Astrocyte of the spinal cord (primary cell): ENCODE results near the gene HEATR1.

Experiments
- DNase-seq: peaks from one replicate; pipeline ENCODE4 v3.0.0; 2011; ENCODE audit warnings: low read depth, low spot score
- H3K4me3 ChIP-seq: 2 replicates; pipeline ENCODE4 v1.5.1; 2011; ENCODE audit warnings: low read depth, mild to moderate bottlenecking, low read length, moderate library complexity
- CTCF ChIP-seq: IDR thresholded peaks from 2 replicates; pipeline ENCODE4 v1.5.1; 2012; ENCODE audit warnings: low read depth, mild to moderate bottlenecking, low read length, inconsistent platforms
- in situ Hi-C: cut with HindIII; loops from 2 replicates; pipeline ENCODE4 v1.10.0; 2017; ENCODE audit warnings: low sequenced_read_pairs

The HEATR1 gene

GRCh38 chr1:236543065-236543669 is 61.1 kb downstream of the HEATR1 start:
- TF ChIP-seq CTCF, result peak; percentile 19
- no peak overlapping the region for H3K4me3 ChIP-seq
- DNase-seq, result no peak
- in situ Hi-C loops, result no loop called here

GRCh38 chr1:236541710-236542109 is 62.6 kb downstream of the HEATR1 start:
- DNase-seq, result no peak
- H3K4me3 ChIP-seq, result no peak overlapping the region
- in situ Hi-C loops, result no loop called here
- TF ChIP-seq CTCF, result no peak

DNA sequence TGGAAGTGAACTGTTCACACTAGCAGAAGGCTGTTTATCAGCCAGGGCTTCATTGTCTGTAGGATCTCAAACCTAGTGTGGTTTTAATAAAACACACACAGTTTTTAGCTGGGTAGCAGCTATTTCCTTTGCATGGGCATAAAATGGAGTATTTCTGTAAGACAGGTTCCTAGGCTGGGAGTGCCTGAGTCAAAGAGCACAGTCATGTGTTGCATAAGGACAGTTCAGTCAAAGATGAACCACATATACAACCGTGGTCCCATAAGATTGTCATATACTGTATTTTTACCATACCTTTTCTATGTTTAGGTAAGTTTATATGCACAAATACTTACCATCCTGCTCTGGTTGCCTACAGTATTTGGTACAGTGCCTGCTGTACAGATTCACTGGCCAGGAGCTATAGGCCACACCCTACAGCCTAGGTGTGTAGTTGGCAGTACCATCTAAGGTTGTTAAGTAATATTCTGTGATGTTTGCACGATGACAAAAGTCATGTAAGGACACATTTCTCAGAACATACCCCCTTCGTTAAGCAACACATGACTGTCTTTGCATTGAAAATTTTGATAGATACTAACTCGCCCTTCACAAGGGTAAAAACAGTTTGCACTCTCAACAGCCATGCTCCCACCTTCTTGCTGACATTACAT is 63.4 kb downstream of the HEATR1 start:
- no peak for DNase-seq
- TF ChIP-seq CTCF, result no peak
- in situ Hi-C loops, result no loop called here
- H3K4me3 ChIP-seq, result no peak overlapping the region

GRCh38 chr1:236536540-236536939 is 67.8 kb downstream of the HEATR1 start:
- no peak overlapping the region for H3K4me3 ChIP-seq
- in situ Hi-C loops, result no loop called here
- TF ChIP-seq CTCF, result no peak
- no peak for DNase-seq

DNA sequence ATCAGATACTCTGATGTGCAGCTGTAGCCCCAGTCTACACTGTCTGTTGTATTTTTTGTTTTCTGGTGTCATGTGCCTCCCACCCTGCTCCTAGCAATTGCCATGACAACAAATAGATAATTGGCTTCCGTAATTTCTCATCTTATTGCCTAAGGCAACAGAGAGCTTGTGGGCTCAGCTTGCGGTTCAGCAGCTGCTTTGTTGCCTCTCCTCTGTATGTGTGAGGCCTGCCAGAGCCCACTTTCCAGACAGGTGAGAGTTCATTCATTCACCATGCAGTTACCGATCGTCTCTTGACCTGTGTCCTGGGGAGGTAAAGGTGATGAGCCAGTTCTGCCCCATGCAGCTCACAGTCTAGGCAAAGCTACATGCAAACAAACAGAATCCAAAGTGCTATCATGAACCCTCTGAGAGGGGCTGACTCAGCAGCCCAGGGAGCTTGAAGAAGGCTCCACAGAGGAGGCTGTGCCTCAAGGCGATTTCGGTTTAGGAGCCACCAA is 68.6 kb downstream of the HEATR1 start:
- in situ Hi-C loops, result no loop called here
- no peak overlapping the region for H3K4me3 ChIP-seq
- no peak for TF ChIP-seq CTCF
- DNase-seq, result no peak

- DNase-seq, result no peak
- TF ChIP-seq CTCF, result no peak
- in situ Hi-C loops, result no loop called here
Observed at GRCh38 chr1:236535190-236535589, 69.1 kb downstream of the HEATR1 start.

More at GRCh38 chr1:236535190-236535589, 69.1 kb downstream of the HEATR1 start:
- H3K4me3 ChIP-seq, result no peak overlapping the region
